CD8-positive, alpha-beta memory T cell (primary cell): Measurements from ENCODE around the gene NDUFS3. TPM values are rescaled to one million over a fixed set of nuclear protein-coding genes. Genes with fewer than 3 reads are reported as not detected.
A peak's percentile ranks its signal among the peaks of the same experiment; 100 is the strongest.
"Not testable (repeated sequence)": the region's sequence is repeated elsewhere in the genome, so short reads cannot be mapped to it uniquely, and the experiment has no call there.

ENCODE experiments used
- CTCF ChIA-PET: fragments of 350-600 bp; sonication (Branson Sonifier 250); formaldehyde crosslinking; loops from one replicate; lab custom pipeline; 2021; ENCODE audit warnings: antibody characterized with exemption; lab: Charles Lee
- POLR2A ChIA-PET: fragments of 350-600 bp; sonication (Branson Sonifier 250); formaldehyde crosslinking; loops from one replicate; lab custom pipeline; 2021; ENCODE audit warnings: antibody characterized with exemption; lab: Charles Lee
- DNase-seq, 5 donors: peaks; one replicate each; pipeline versions ENCODE4 v3.0.0 to v3.0.0-alpha.2; 2020 to 2022; ENCODE audit warnings: mixed read lengths in 1 of 5
- H3K27ac ChIP-seq: one replicate; pipeline ENCODE4 v1.7.0; 2013; ENCODE audit warnings: low read depth, mild to moderate bottlenecking, low read length, moderate library complexity
- H3K27me3 ChIP-seq: 2 replicates; pipeline ENCODE4 v1.7.0; 2013; ENCODE audit warnings: low read length, mild to moderate bottlenecking; ENCODE audit not compliant: insufficient read depth, poor library complexity, severe bottlenecking
- H3K36me3 ChIP-seq: 2 replicates; pipeline ENCODE4 v1.7.0; 2013; ENCODE audit warnings: mild to moderate bottlenecking, low read length, moderate library complexity; ENCODE audit not compliant: insufficient read depth
- H3K4me1 ChIP-seq: 2 replicates; pipeline ENCODE4 v1.7.0; 2013; ENCODE audit warnings: mild to moderate bottlenecking, low read length, moderate library complexity; ENCODE audit not compliant: insufficient read depth
- H3K4me3 ChIP-seq: 2 replicates; pipeline ENCODE4 v1.7.0; 2013; ENCODE audit warnings: mild to moderate bottlenecking, low read length
- H3K9me3 ChIP-seq: 2 replicates; pipeline ENCODE4 v1.7.0; 2013; ENCODE audit warnings: mild to moderate bottlenecking, low read length
- H3K27ac Mint-ChIP-seq, 8 donors: one replicate each; pipeline ENCODE4 v1.8.0; 2020 to 2021; ENCODE audit warnings: mixed read lengths in 8 of 8, mild to moderate bottlenecking in 6 of 8, inconsistent platforms in 3 of 8, moderate library complexity in 3 of 8
- H3K27me3 Mint-ChIP-seq, 2 donors: one replicate each; pipeline ENCODE4 v1.8.0; 2020 to 2021; ENCODE audit warnings: mixed read lengths in 2 of 2, mild to moderate bottlenecking in 1 of 2, moderate library complexity in 1 of 2
- H3K36me3 Mint-ChIP-seq, 3 donors: one replicate each; pipeline ENCODE4 v1.8.0; 2020 to 2021; ENCODE audit warnings: mixed read lengths in 3 of 3, inconsistent platforms in 1 of 3, mild to moderate bottlenecking in 1 of 3
- H3K4me1 Mint-ChIP-seq, 3 donors: one replicate each; pipeline ENCODE4 v1.8.0; 2020 to 2021; ENCODE audit warnings: mixed read lengths in 3 of 3, inconsistent platforms in 1 of 3, mild to moderate bottlenecking in 1 of 3
- H3K4me3 Mint-ChIP-seq, 7 donors: one replicate each; pipeline ENCODE4 v1.8.0; 2020 to 2021; ENCODE audit warnings: mixed read lengths in 7 of 7, mild to moderate bottlenecking in 6 of 7, moderate library complexity in 4 of 7, inconsistent platforms in 2 of 7
- H3K9me3 Mint-ChIP-seq, 5 donors: one replicate each; pipeline ENCODE4 v1.8.0; 2020 to 2022; ENCODE audit warnings: mixed read lengths in 5 of 5, mild to moderate bottlenecking in 3 of 5, moderate library complexity in 2 of 5, inconsistent platforms in 1 of 5
- polyA plus RNA-seq: library from polyadenylated mRNA; unstranded; fragments of 300-500 nt; fragmentation: Illumina TruSeq; gene quantifications from one replicate; pipeline ENCODE4 v1.2.3, GENCODE V29; 2021
- total RNA-seq, 2 experiments: library from RNA; stranded (reverse); gene quantifications; one replicate each; pipeline ENCODE4 v1.2.3, GENCODE V29; 2021

The NDUFS3 gene
- total RNA-seq (100 to 1,000 TPM; 147 to 157 TPM), polyA plus RNA-seq (98.9 TPM)

DNA sequence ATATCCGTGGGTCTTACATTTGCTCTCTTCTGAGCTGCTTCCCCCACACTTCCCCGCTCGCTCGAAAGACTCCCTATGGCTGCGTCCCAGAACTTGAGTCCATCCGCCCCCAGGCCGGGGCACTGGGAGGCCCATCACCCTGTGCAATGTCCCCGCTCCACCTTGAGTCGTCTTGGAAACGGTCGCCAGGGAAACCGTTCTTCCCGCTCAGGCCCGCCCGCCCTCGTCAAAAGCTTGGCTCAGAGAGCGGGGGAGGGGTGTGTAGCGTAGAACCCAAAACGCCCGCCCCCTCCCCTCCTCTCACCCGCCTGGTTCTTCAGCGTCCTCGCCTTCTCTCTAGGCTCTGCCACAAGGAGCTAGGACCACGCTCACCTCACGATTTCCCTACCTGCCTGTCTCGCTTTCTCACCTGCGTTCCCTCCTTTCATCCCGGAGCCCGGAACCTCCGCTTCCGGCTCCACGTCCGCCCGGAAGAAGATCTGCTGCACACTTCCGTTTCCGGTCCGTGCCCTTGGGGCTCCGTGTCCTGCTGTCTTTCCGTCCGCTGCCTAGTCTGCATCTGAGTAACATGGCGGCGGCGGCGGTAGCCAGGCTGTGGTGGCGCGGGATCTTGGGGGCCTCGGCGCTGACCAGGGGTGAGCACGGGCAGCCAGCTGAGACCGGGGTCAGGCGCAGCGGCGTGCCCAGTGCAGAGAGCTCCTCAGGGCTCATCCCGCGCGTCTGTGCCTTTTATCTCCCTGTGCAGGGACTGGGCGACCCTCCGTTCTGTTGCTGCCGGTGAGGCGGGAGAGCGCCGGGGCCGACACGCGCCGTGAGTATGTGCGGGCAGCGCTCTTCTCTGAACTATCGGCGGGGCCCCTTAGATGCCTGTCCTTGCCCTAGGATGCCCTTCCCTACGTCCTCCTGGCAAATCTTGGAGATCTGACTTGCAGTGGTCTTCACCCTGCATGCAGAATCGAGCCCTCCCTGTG lies at the start of gene NDUFS3, which contains the start of gene KBTBD4:
NDUFS3 (plus strand) TSS at position 551 of the 971 bp plus-strand sequence; CDS start at position 569, 18 bp downstream.
KBTBD4 (minus strand) TSS at position 447 of the 971 bp plus-strand sequence; CDS start at position 428, 19 bp downstream.
- Mint-ChIP-seq H3K36me3 (peaks cover 7 to 71% (median 12%) of the 10 kb centered on the region in 3 donors), H3K4me3 (peak within 1 kb of the TSS; percentile 96 to 100 (median 99)), H3K27ac (peak within 1 kb of the TSS; percentile 92 to 100 (median 98)), H3K27me3 (peaks cover 0 to 3% of the 10 kb centered on the region in 2 donors), H3K9me3 (no peaks in the 10 kb centered on the region), H3K4me1 (peaks cover 28 to 54% (median 34%) of the 10 kb centered on the region in 3 donors)
- peak within 1 kb of the TSS; percentile 89 for H3K4me3 ChIP-seq
- H3K27me3 ChIP-seq, result no peaks in the 10 kb centered on the region
- peak; percentile 78 to 92 (median 84) for DNase-seq
- H3K27ac ChIP-seq, result peak within 1 kb of the TSS; percentile 84
- CTCF ChIA-PET, result interaction anchor here (1.2 to 2.9 kb wide), 6 partner anchors 9 to 273 kb away, joined by 3 to 10 read pairs (median 4); no protein-coding TSS in a partner anchor
- H3K36me3 ChIP-seq, result peaks cover 30% of the 10 kb centered on the region
- H3K9me3 ChIP-seq, result no peaks in the 10 kb centered on the region
- POLR2A ChIA-PET, result interaction anchor here (0.6 to 3.3 kb wide), 9 partner anchors 13 to 878 kb away, joined by 3 to 19 read pairs (median 3); partner anchors contain the start of genes AGBL2, ARHGAP1, CELF1 and PTPMT1
- H3K4me1 ChIP-seq, result peaks cover 34% of the 10 kb centered on the region

- ChIA-PET CTCF (interaction anchor here (1.3 kb wide), 1 partner anchor 16 kb away, joined by 3 read pairs; no protein-coding TSS in a partner anchor), POLR2A (no interaction called here)
- H3K27me3 Mint-ChIP-seq, result no peaks in the 10 kb centered on the region
- H3K27me3 ChIP-seq, result no peaks in the 10 kb centered on the region
- peaks cover 34% of the 10 kb centered on the region for H3K4me1 ChIP-seq
- H3K9me3 Mint-ChIP-seq, result no peaks in the 10 kb centered on the region
- no peak overlapping the region for H3K4me3 ChIP-seq
- H3K9me3 ChIP-seq, result no peaks in the 10 kb centered on the region
- H3K4me3 Mint-ChIP-seq, result no peak overlapping the region
- peak overlapping the region in 5 of 8 donors; percentile 21 to 57 (median 36) for H3K27ac Mint-ChIP-seq
- peaks cover 0 to 32% (median 2%) of the 10 kb centered on the region in 3 donors for H3K36me3 Mint-ChIP-seq
- H3K27ac ChIP-seq, result no peak overlapping the region
- DNase-seq, result no peak
- H3K36me3 ChIP-seq, result no peaks in the 10 kb centered on the region
- H3K4me1 Mint-ChIP-seq, result peaks cover 48 to 77% (median 58%) of the 10 kb centered on the region in 3 donors
Observed at GRCh38 chr11:47529951-47530350, 48.9 kb upstream of the NDUFS3 start.

DNA sequence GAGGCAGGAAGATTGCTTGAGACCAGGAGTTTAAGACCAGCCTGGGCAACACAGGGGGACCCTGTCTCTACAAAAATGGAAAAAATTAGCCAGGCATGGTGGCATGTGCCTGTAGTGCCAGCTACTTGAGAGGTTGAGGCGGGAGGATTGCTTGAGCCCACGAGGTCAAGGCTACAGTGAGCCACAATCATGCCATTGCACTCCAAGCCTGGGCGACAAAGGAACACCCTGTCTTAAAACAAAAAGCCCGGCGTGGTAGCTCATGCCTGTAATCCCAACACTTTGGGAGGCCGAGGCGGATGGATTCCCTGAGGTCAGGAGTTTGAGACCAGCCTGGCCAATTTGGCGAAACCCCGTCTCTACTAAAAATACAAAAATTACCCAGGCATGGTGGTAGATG lies 48.2 kb upstream of the NDUFS3 start:
- CTCF ChIA-PET, result interaction anchor here (1.3 to 1.5 kb wide), 2 partner anchors 9 to 17 kb away, joined by 3 to 5 read pairs; no protein-coding TSS in a partner anchor

GRCh38 chr11:47531666-47532065 lies 47.2 kb upstream of the NDUFS3 start:
- no peak overlapping the region for H3K27ac ChIP-seq
- H3K4me3 Mint-ChIP-seq, result no peak overlapping the region
- H3K9me3 Mint-ChIP-seq, result no peaks in the 10 kb centered on the region
- ChIA-PET CTCF (interaction anchor here (1.2 to 1.6 kb wide), 3 partner anchors 8 to 42 kb away, joined by 3 to 5 read pairs (median 4); no protein-coding TSS in a partner anchor), POLR2A (no interaction called here)
- H3K36me3 ChIP-seq, result no peaks in the 10 kb centered on the region
- peaks cover 18% of the 10 kb centered on the region for H3K4me1 ChIP-seq
- no peak overlapping the region for H3K4me3 ChIP-seq
- H3K4me1 Mint-ChIP-seq, result peaks cover 42 to 71% (median 49%) of the 10 kb centered on the region in 3 donors
- H3K36me3 Mint-ChIP-seq, result peaks cover 0 to 30% (median 5%) of the 10 kb centered on the region in 3 donors
- H3K27ac Mint-ChIP-seq, result peak overlapping the region in 3 of 8 donors; percentile 11 to 88 (median 38)
- H3K27me3 ChIP-seq, result no peaks in the 10 kb centered on the region
- H3K27me3 Mint-ChIP-seq, result no peaks in the 10 kb centered on the region
- H3K9me3 ChIP-seq, result no peaks in the 10 kb centered on the region
- no peak for DNase-seq

More for the DNA sequence above, 48.2 kb upstream of the NDUFS3 start:
- Mint-ChIP-seq H3K4me3 (peak overlapping the region in 2 of 7 donors; percentile 19 to 61), H3K27ac (peak overlapping the region in 6 of 8 donors; percentile 9 to 90 (median 72)), H3K36me3 (peaks cover 0 to 33% (median 5%) of the 10 kb centered on the region in 3 donors), H3K4me1 (peaks cover 44 to 74% (median 54%) of the 10 kb centered on the region in 3 donors)
- H3K27me3 ChIP-seq, H3K9me3 Mint-ChIP-seq, H3K27ac ChIP-seq, DNase-seq, H3K27me3 Mint-ChIP-seq, H3K36me3 ChIP-seq, H3K4me3 ChIP-seq, H3K9me3 ChIP-seq, POLR2A ChIA-PET: not testable (repeated sequence)
- peaks cover 26% of the 10 kb centered on the region for H3K4me1 ChIP-seq

GRCh38 chr11:47532597-47533213 lies 46.2 kb upstream of the NDUFS3 start:
- Mint-ChIP-seq H3K4me1 (peaks cover 44 to 71% (median 54%) of the 10 kb centered on the region in 3 donors), H3K27ac (peak overlapping the region in 6 of 8 donors; percentile 17 to 93 (median 39)), H3K36me3 (peaks cover 0 to 31% (median 5%) of the 10 kb centered on the region in 3 donors), H3K9me3 (no peaks in the 10 kb centered on the region), H3K27me3 (no peaks in the 10 kb centered on the region), H3K4me3 (peak overlapping the region in 2 of 7 donors; percentile 20 to 36)
- CTCF ChIA-PET, result interaction anchor here (1.0 to 1.6 kb wide), 5 partner anchors 10 to 41 kb away, joined by 3 to 4 read pairs (median 4); partner anchors contain the start of gene CELF1
- Histone ChIP-seq H3K9me3 (no peaks in the 10 kb centered on the region), H3K27me3 (no peaks in the 10 kb centered on the region), H3K4me3 (no peak overlapping the region), H3K36me3 (no peaks in the 10 kb centered on the region), H3K4me1 (peaks cover 22% of the 10 kb centered on the region), H3K27ac (peak overlapping the region; percentile 24)
- POLR2A ChIA-PET, result no interaction called here
- no peak for DNase-seq

GRCh38 chr11:47533690-47534151 lies 45.2 kb upstream of the NDUFS3 start:
- Mint-ChIP-seq H3K36me3 (peaks cover 0 to 28% (median 5%) of the 10 kb centered on the region in 3 donors), H3K9me3 (no peaks in the 10 kb centered on the region), H3K27me3 (no peaks in the 10 kb centered on the region), H3K4me3 (no peak overlapping the region), H3K27ac (no peak overlapping the region), H3K4me1 (peaks cover 46 to 74% (median 52%) of the 10 kb centered on the region in 3 donors)
- POLR2A ChIA-PET, result interaction anchor here (0.5 to 0.7 kb wide), 2 partner anchors 299 to 511 kb away, joined by 3 to 8 read pairs; no protein-coding TSS in a partner anchor
- CTCF ChIA-PET, result interaction anchor here (1.0 to 1.8 kb wide), 4 partner anchors 11 to 19 kb away, joined by 3 to 4 read pairs (median 4); partner anchors contain the start of gene CELF1
- H3K27ac ChIP-seq, result no peak overlapping the region
- no peaks in the 10 kb centered on the region for H3K27me3 ChIP-seq
- H3K4me3 ChIP-seq, result no peak overlapping the region
- H3K9me3 ChIP-seq, result no peaks in the 10 kb centered on the region
- DNase-seq, result no peak
- peaks cover 27% of the 10 kb centered on the region for H3K4me1 ChIP-seq
- no peaks in the 10 kb centered on the region for H3K36me3 ChIP-seq

DNA sequence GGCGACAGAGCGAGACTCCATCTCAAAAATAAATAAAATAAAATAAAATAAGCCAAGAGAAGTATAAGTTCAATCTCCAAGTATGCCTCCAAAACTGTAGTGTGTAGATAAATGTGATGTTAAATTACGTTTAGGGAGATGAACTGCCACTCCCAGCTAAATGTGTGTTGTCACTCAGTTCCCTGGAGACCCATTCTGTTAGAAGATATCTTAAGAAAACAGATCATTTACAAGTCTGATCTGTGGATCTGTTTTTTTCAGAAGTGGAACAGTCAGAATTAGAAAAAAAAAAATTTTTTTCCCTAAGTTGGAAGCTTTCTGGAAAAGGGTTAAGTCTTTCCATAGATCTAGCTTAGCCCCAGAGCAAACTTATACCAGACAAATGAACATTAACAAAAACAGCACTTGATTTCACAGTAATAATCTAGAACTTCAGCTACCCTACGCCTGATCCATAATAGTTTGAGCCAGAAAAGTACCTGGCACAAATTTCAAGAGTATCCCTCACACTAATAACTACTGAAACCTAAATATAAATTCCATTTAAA lies 44.1 kb upstream of the NDUFS3 start:
- no peak overlapping the region for H3K4me3 ChIP-seq
- Mint-ChIP-seq H3K36me3 (peaks cover 0 to 33% (median 7%) of the 10 kb centered on the region in 3 donors), H3K27me3 (no peaks in the 10 kb centered on the region), H3K4me3 (no peak overlapping the region), H3K9me3 (no peaks in the 10 kb centered on the region), H3K4me1 (peaks cover 56 to 81% (median 58%) of the 10 kb centered on the region in 3 donors), H3K27ac (peak overlapping the region in 3 of 8 donors; percentile 17 to 83 (median 17))
- no peaks in the 10 kb centered on the region for H3K27me3 ChIP-seq
- H3K9me3 ChIP-seq, result no peaks in the 10 kb centered on the region
- H3K27ac ChIP-seq, result no peak overlapping the region
- H3K36me3 ChIP-seq, result no peaks in the 10 kb centered on the region
- ChIA-PET POLR2A (no interaction called here), CTCF (interaction anchor here (1.8 kb wide), 1 partner anchor 17 kb away, joined by 4 read pairs; no protein-coding TSS in a partner anchor)
- peaks cover 34% of the 10 kb centered on the region for H3K4me1 ChIP-seq
- no peak for DNase-seq
